H9 (cell line): ENCODE data around the gene OGDH. TPM values are rescaled to one million over a fixed set of nuclear protein-coding genes. Genes with fewer than 3 reads are reported as not detected.
A peak's percentile ranks its signal among the peaks of the same experiment; 100 is the strongest.

ENCODE experiments used
- DNase-seq: peaks from one replicate; pipeline ENCODE4 v3.0.0-alpha.2; 2017
- H2AFZ ChIP-seq: one replicate; pipeline ENCODE4 v1.6.1; 2013; ENCODE audit warnings: mild to moderate bottlenecking, low read length, control low read depth, moderate library complexity
- H2AK5ac ChIP-seq: 2 replicates; pipeline ENCODE4 v1.6.1; 2013; ENCODE audit warnings: low read length, control low read depth, mixed read lengths; ENCODE audit not compliant: insufficient read length
- H2BK120ac ChIP-seq: one replicate; pipeline ENCODE4 v1.6.1; 2013; ENCODE audit warnings: low read depth, mild to moderate bottlenecking, low read length, control low read depth, inconsistent platforms; ENCODE audit not compliant: poor library complexity, severe bottlenecking
- H2BK12ac ChIP-seq: 2 replicates; pipeline ENCODE4 v1.6.1; 2013; ENCODE audit warnings: low read length, control low read depth, mixed read lengths, low read depth; ENCODE audit not compliant: insufficient read length
- H2BK15ac ChIP-seq: 2 replicates; pipeline ENCODE4 v1.6.1; 2013; ENCODE audit warnings: low read depth, low read length, control low read depth
- H2BK20ac ChIP-seq: one replicate; pipeline ENCODE4 v1.6.1; 2013; ENCODE audit warnings: low read depth, mild to moderate bottlenecking, low read length, control low read depth, inconsistent platforms; ENCODE audit not compliant: poor library complexity, severe bottlenecking
- H2BK5ac ChIP-seq: 2 replicates; pipeline ENCODE4 v1.6.1; 2013; ENCODE audit warnings: low read length, control low read depth, mixed read lengths; ENCODE audit not compliant: insufficient read length
- H3K14ac ChIP-seq: 2 replicates; pipeline ENCODE4 v1.6.1; 2013; ENCODE audit warnings: low read length, control low read depth; ENCODE audit not compliant: insufficient read depth
- H3K18ac ChIP-seq: 2 replicates; pipeline ENCODE4 v1.6.1; 2013; ENCODE audit warnings: low read depth, mild to moderate bottlenecking, mixed read lengths, low read length, control low read depth; ENCODE audit not compliant: insufficient read length
- H3K23ac ChIP-seq: 2 replicates; pipeline ENCODE4 v1.6.1; 2013; ENCODE audit warnings: low read length, control low read depth, mixed read lengths, low read depth; ENCODE audit not compliant: insufficient read length
- H3K23me2 ChIP-seq: 2 replicates; pipeline ENCODE4 v1.6.1; 2013; ENCODE audit warnings: low read depth, mild to moderate bottlenecking, mixed read lengths, low read length, control low read depth; ENCODE audit not compliant: insufficient read length, poor library complexity, severe bottlenecking
- H3K27ac ChIP-seq: 2 replicates; pipeline ENCODE4 v1.5.1; 2013; ENCODE audit warnings: low read length, control low read depth, mixed read lengths, low read depth; ENCODE audit not compliant: insufficient read length
- H3K27me3 ChIP-seq: 2 replicates; pipeline ENCODE4 v1.6.1; 2013; ENCODE audit warnings: low read length, control low read depth, inconsistent platforms; ENCODE audit not compliant: insufficient read depth
- H3K4ac ChIP-seq: 2 replicates; pipeline ENCODE4 v1.6.1; 2013; ENCODE audit warnings: low read depth, mild to moderate bottlenecking, control low read depth, inconsistent platforms, low read length, moderate library complexity
- H3K4me1 ChIP-seq: 2 replicates; pipeline ENCODE4 v1.6.1; 2013; ENCODE audit warnings: low read length, control low read depth, inconsistent platforms; ENCODE audit not compliant: insufficient read depth
- H3K4me2 ChIP-seq: 2 replicates; pipeline ENCODE4 v1.6.1; 2013; ENCODE audit warnings: low read length, control low read depth, mixed read lengths; ENCODE audit not compliant: insufficient read length, insufficient read depth
- H3K56ac ChIP-seq: 2 replicates; pipeline ENCODE4 v1.6.1; 2013; ENCODE audit warnings: low read depth, mild to moderate bottlenecking, mixed read lengths, low read length, control low read depth; ENCODE audit not compliant: insufficient read length
- H3K79me1 ChIP-seq: 2 replicates; pipeline ENCODE4 v1.6.1; 2013; ENCODE audit warnings: low read depth, mild to moderate bottlenecking, moderate library complexity, low read length, control low read depth, inconsistent platforms; ENCODE audit not compliant: insufficient read depth, poor library complexity, severe bottlenecking
- H3K79me2 ChIP-seq: 2 replicates; pipeline ENCODE4 v1.6.1; 2013; ENCODE audit warnings: low read length, control low read depth, inconsistent platforms; ENCODE audit not compliant: insufficient read depth
- H3K9ac ChIP-seq: 2 replicates; pipeline ENCODE4 v1.6.1; 2013; ENCODE audit warnings: low read length, control low read depth, mixed read lengths; ENCODE audit not compliant: insufficient read length; ENCODE audit errors: extremely low read depth
- H3K9me3 ChIP-seq: one replicate; pipeline ENCODE4 v1.6.1; 2013; ENCODE audit warnings: low read depth, low read length, inconsistent platforms; ENCODE audit not compliant: control insufficient read depth
- H3T11ph ChIP-seq: one replicate; pipeline ENCODE4 v1.6.1; 2013; ENCODE audit warnings: mild to moderate bottlenecking, low read length, control low read depth, inconsistent platforms
- H4K20me1 ChIP-seq: one replicate; pipeline ENCODE4 v1.6.1; 2013; ENCODE audit not compliant: control insufficient read depth, insufficient read length, insufficient read depth
- H4K5ac ChIP-seq: 2 replicates; pipeline ENCODE4 v1.6.1; 2013; ENCODE audit warnings: low read depth, mild to moderate bottlenecking, mixed read lengths, low read length, control low read depth; ENCODE audit not compliant: insufficient read length
- H4K8ac ChIP-seq: replicated peaks from 2 replicates; pipeline ENCODE4 v1.6.1; 2013; ENCODE audit warnings: low read length, control low read depth, mixed read lengths, low read depth; ENCODE audit not compliant: insufficient read length
- H4K91ac ChIP-seq: 2 replicates; pipeline ENCODE4 v1.6.1; 2013; ENCODE audit warnings: low read depth, mild to moderate bottlenecking, moderate library complexity, mixed read lengths, low read length, control low read depth; ENCODE audit not compliant: insufficient read length
- H3K27ac Mint-ChIP-seq, 3 experiments: 2 replicates in 2 of 3; 3 replicates in 1 of 3; pipeline ENCODE4 v1.8.0; 2020 to 2021; ENCODE audit warnings: mixed read lengths in 3 of 3, mild to moderate bottlenecking in 1 of 3, moderate library complexity in 1 of 3
- H3K27me3 Mint-ChIP-seq: 2 replicates; pipeline ENCODE4 v1.8.0; 2021; ENCODE audit warnings: low read depth, mild to moderate bottlenecking, moderate library complexity, mixed read lengths
- H3K36me3 Mint-ChIP-seq, 3 experiments: 2 replicates in 2 of 3; 3 replicates in 1 of 3; pipeline ENCODE4 v1.8.0; 2020 to 2021; ENCODE audit warnings: low read depth in 3 of 3, mixed read lengths in 3 of 3; ENCODE audit not compliant: insufficient read depth in 1 of 3
- H3K4me1 Mint-ChIP-seq, 2 experiments: 2 replicates each; pipeline ENCODE4 v1.8.0; 2020; ENCODE audit warnings: mixed read lengths in 2 of 2
- H3K4me3 Mint-ChIP-seq, 2 experiments: 2 replicates in 1 of 2; 3 replicates in 1 of 2; pipeline ENCODE4 v1.8.0; 2020 to 2021; ENCODE audit warnings: mild to moderate bottlenecking in 2 of 2, mixed read lengths in 2 of 2, moderate library complexity in 1 of 2
- H3K9me3 Mint-ChIP-seq, 2 experiments: 2 replicates in 1 of 2; 3 replicates in 1 of 2; pipeline ENCODE4 v1.8.0; 2020; ENCODE audit warnings: mild to moderate bottlenecking in 2 of 2, mixed read lengths in 2 of 2, moderate library complexity in 1 of 2
- WGBS: extraction: QIAGEN DNeasy Blood & Tissue Kit; methylation state at CpG from one replicate; pipeline ENCODE4 v1.1.7; 2013; ENCODE audit warnings: missing lambda C conversion rate, low lambda C conversion rate, mixed read lengths; ENCODE audit not compliant: insufficient read length; ENCODE audit errors: extremely low coverage; 5-methylcytosine and 5-hydroxymethylcytosine counted together
- total RNA-seq: library from RNA; stranded (reverse); gene quantifications from 2 replicates; pipeline ENCODE4 v1.2.1, GENCODE V29; 2021
- TF ChIP-seq, protein P1 (sequence below): fragments of 200-600 bp; sonication (generic); conservative IDR thresholded peaks from 3 replicates; pipeline ENCODE4 v1.8.0; 2021; ENCODE audit warnings: antibody characterized with exemption, mild to moderate bottlenecking

The OGDH gene
- total RNA-seq, 1 experiment from 2014 or later: 77.3 TPM

DNA sequence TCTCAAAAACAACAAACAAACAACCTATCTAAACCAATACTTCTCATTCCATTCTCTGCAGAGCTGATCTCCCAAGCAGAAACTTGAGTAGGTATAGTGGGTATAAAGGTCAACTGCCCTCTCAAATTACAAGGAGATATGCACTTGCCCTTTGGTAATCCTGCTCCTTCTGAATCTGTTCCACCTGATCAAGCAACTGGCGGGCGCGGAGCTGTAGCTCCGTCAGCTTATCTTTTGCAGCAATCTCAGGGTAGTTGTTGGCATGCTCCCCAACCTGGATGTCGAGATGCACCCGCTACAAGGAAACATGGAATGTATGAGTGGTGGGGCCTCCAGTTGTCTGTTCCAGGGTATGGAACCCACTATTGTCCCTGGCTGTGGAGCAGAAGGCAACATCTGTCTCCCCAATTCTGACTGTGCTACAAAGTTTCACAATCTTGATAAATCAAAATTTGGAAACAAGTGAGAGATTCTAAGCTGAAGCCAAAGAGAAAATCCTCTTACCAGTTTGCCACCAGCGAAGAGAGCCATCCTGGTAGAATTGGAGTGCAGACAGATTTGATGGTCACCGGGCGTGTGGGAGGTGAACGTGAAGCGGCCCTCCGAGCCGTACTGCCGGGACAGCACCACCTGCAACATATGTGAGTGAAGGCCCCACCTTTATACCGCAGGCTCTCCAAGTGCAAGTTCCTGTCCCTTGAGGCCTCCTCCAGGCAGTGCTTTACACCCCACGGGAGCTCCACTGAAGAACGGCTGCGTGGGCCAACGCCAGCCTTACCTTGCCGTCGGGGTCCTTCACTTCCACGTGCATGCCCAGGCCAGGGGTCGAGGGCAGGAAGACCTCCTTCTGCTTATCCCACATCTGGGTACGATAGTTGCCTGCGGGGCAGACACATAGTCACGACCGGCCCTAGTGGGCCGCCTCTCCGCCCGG, 25.2 kb upstream of the OGDH start:
- no CpG with 5 or more reads among the region's 30 CpGs for WGBS
- no peak overlapping the region for H3T11ph ChIP-seq
- TF ChIP-seq, protein P1, sequence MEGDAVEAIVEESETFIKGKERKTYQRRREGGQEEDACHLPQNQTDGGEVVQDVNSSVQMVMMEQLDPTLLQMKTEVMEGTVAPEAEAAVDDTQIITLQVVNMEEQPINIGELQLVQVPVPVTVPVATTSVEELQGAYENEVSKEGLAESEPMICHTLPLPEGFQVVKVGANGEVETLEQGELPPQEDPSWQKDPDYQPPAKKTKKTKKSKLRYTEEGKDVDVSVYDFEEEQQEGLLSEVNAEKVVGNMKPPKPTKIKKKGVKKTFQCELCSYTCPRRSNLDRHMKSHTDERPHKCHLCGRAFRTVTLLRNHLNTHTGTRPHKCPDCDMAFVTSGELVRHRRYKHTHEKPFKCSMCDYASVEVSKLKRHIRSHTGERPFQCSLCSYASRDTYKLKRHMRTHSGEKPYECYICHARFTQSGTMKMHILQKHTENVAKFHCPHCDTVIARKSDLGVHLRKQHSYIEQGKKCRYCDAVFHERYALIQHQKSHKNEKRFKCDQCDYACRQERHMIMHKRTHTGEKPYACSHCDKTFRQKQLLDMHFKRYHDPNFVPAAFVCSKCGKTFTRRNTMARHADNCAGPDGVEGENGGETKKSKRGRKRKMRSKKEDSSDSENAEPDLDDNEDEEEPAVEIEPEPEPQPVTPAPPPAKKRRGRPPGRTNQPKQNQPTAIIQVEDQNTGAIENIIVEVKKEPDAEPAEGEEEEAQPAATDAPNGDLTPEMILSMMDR: no peak
- H3K14ac ChIP-seq: peak overlapping the region; percentile 55
- H3K27me3 Mint-ChIP-seq: no peaks in the 10 kb centered on the region; the same call in none of the 2 replicates
- H2BK12ac ChIP-seq: no peak overlapping the region
- H3K4me1 ChIP-seq: peaks cover 4% of the 10 kb centered on the region; the same call in 1 of the 2 replicates
- peak overlapping the region; percentile 78 for H3K9ac ChIP-seq
- no peaks in the 10 kb centered on the region for H3K9me3 ChIP-seq
- no peak for DNase-seq
- H3K9me3 Mint-ChIP-seq: no peaks in the 10 kb centered on the region
- H4K20me1 ChIP-seq: no peaks in the 10 kb centered on the region
- H3K4me1 Mint-ChIP-seq: peaks cover 9 to 13% of the 10 kb centered on the region in 2 experiments
- no peak overlapping the region for H2BK120ac ChIP-seq
- peaks cover 19 to 32% (median 30%) of the 10 kb centered on the region in 3 experiments; a peak in 6 of 7 replicates for H3K36me3 Mint-ChIP-seq
- H3K79me2 ChIP-seq: peaks cover 2% of the 10 kb centered on the region; the same call in 1 of the 2 replicates
- H3K4me3 Mint-ChIP-seq: peak overlapping the region; percentile 83 to 91
- H2BK15ac ChIP-seq: no peak overlapping the region
- H3K23ac ChIP-seq: no peak overlapping the region
- peaks cover 6% of the 10 kb centered on the region for H3K23me2 ChIP-seq
- no peak overlapping the region for H2AK5ac ChIP-seq
- no peak overlapping the region for H2BK5ac ChIP-seq
- no peak overlapping the region for H2BK20ac ChIP-seq
- H4K91ac ChIP-seq: no peak overlapping the region
- H3K27me3 ChIP-seq: no peaks in the 10 kb centered on the region
- H4K8ac ChIP-seq: no peak overlapping the region
- no peak overlapping the region for H3K56ac ChIP-seq
- peak overlapping the region; percentile 81 for H3K4me2 ChIP-seq
- H3K18ac ChIP-seq: no peak overlapping the region
- H4K5ac ChIP-seq: no peak overlapping the region
- no peak overlapping the region for H3K27ac ChIP-seq
- H3K27ac Mint-ChIP-seq: peak overlapping the region in 2 of 3 experiments; percentile 49 to 61; a peak in 1 of 7 replicates
- no peak overlapping the region for H3K4ac ChIP-seq
- H2AFZ ChIP-seq: no peak overlapping the region
- no peaks in the 10 kb centered on the region for H3K79me1 ChIP-seq
